Vagina (tissue), 2 donors: Measurements from ENCODE around the gene FBXL16. TPM values are rescaled to one million over a fixed set of nuclear protein-coding genes. Genes with fewer than 3 reads are reported as not detected.

Source experiments
- DNase-seq, 2 donors: peaks; one replicate each; pipeline ENCODE4 v3.0.0-alpha.2; 2017; ENCODE audit errors: extremely low spot score in 2 of 2
- H3K27ac ChIP-seq: fragments of 200-600 bp; sonication (generic); one replicate; pipeline ENCODE4 v1.5.1; 2019
- H3K27me3 ChIP-seq: fragments of 200-600 bp; sonication (generic); one replicate; pipeline ENCODE4 v1.5.1; 2019
- H3K36me3 ChIP-seq, 2 donors: fragments of 200-600 bp; sonication (generic); one replicate each; pipeline ENCODE4 v1.5.1; 2017 to 2019
- H3K4me1 ChIP-seq: fragments of 200-600 bp; sonication (generic); one replicate; pipeline ENCODE4 v1.5.1; 2019
- H3K4me3 ChIP-seq, 2 donors: fragments of 200-600 bp; sonication (generic); 1 replicate in 1 of 2; 2 replicates in 1 of 2; pipeline ENCODE4 v1.5.1; 2016 to 2019
- H3K9me3 ChIP-seq: fragments of 200-600 bp; sonication (generic); one replicate; pipeline ENCODE4 v1.5.1; 2019
- POLR2A ChIP-seq, 2 donors: fragments of 450-650 bp; IDR thresholded peaks; one replicate each; pipeline ENCODE4 v1.6.1; 2017; ENCODE audit warnings: antibody characterized with exemption in 2 of 2, mild to moderate bottlenecking in 2 of 2, moderate library complexity in 2 of 2
- POLR2AphosphoS5 ChIP-seq, 2 donors: sonication (generic); formaldehyde crosslinking; IDR thresholded peaks; one replicate each; pipeline ENCODE4 v1.9.0; 2017; ENCODE audit warnings: antibody characterized with exemption in 2 of 2, mild to moderate bottlenecking in 2 of 2, low read depth in 1 of 2; ENCODE audit not compliant: insufficient read depth in 1 of 2
- intact Hi-C: fragments of 100-400 bp; cut with DNase I; formaldehyde crosslinking; loops from one replicate; pipeline ENCODE4 v1.15.1; 2023
- total RNA-seq: library from RNA; depleted of rRNA; stranded (reverse); fragments of >200 nt; gene quantifications from one replicate; pipeline ENCODE4 v1.2.3, GENCODE V29; 2016
- TF ChIP-seq, protein P1 (sequence below), 3 experiments: fragments of 450-650 bp in 2 of 3; fragments of 200-600 bp in 1 of 3; sonication (generic) in 1 of 3; IDR thresholded peaks; one replicate each; pipeline ENCODE4 v1.5.1; 2017 to 2019; ENCODE audit warnings: antibody characterized with exemption in 3 of 3, mild to moderate bottlenecking in 2 of 3, moderate library complexity in 2 of 3

The FBXL16 gene
- total RNA-seq, 1 donor from 2014 or later, result 4.4 TPM

DNA sequence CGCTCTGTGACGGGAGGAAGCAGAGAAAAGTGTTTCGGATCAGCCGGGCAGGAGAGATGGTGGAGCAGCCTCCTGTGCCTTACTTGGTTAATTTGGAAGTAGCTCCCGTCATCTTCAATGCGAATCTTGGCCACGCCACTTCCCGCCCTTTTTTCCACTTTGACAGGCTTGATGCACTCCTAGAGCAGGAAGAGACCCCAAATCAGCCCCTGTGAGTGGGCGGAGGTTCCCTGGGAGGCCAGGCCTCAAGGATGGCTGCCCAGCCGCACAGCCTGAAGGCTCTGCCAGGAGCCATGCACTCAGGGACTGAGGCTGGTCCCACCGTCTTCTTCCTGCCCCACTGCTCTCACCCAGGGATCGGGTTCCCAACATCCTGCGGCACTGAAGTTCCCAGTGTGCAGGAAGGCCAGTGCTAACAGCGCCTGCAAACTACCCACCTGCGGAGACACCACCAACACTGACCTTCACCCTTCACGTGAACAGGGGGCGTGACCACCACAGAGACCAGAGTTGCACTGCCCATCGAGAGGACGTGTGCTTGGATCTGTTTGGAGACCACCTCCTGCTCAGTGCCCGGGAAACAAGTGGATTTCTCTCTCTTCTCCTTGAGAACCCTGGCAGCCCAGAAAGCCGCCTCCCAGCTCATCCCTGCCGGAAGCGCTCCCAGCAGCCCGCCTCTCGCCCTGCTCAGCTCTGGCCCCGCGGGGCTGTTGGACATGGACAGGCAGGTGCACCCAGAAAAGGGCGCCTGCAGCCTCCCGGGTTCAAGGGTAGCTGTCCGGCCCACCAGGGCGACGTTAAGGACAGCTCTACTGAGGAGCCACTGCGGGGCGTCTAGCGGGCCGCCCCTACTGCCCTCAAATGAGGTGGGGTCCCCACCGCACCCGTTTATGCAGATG is 34.2 kb upstream of the FBXL16 start:
- no peak for TF ChIP-seq POLR2A (IDR thresholded peaks at IDR 0.05)
- TF ChIP-seq, protein P1, sequence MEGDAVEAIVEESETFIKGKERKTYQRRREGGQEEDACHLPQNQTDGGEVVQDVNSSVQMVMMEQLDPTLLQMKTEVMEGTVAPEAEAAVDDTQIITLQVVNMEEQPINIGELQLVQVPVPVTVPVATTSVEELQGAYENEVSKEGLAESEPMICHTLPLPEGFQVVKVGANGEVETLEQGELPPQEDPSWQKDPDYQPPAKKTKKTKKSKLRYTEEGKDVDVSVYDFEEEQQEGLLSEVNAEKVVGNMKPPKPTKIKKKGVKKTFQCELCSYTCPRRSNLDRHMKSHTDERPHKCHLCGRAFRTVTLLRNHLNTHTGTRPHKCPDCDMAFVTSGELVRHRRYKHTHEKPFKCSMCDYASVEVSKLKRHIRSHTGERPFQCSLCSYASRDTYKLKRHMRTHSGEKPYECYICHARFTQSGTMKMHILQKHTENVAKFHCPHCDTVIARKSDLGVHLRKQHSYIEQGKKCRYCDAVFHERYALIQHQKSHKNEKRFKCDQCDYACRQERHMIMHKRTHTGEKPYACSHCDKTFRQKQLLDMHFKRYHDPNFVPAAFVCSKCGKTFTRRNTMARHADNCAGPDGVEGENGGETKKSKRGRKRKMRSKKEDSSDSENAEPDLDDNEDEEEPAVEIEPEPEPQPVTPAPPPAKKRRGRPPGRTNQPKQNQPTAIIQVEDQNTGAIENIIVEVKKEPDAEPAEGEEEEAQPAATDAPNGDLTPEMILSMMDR (IDR thresholded peaks at IDR 0.05), result no peak
- TF ChIP-seq POLR2AphosphoS5 (IDR thresholded peaks at IDR 0.05; ENCODE audit: insufficient read depth in 1 of 2, low read depth in 1 of 2), result no peak
- DNase-seq, result no peak
- intact Hi-C loops, result no loop called here
- peak overlapping the region; percentile 85 to 90 for H3K4me3 ChIP-seq
- H3K36me3 ChIP-seq, result peaks cover 0 to 26% of the 10 kb centered on the region in 2 donors
- H3K27ac ChIP-seq, result peak overlapping the region; percentile 67
- H3K4me1 ChIP-seq, result peaks cover 28% of the 10 kb centered on the region
- no peaks in the 10 kb centered on the region for H3K9me3 ChIP-seq
- no peaks in the 10 kb centered on the region for H3K27me3 ChIP-seq

DNA sequence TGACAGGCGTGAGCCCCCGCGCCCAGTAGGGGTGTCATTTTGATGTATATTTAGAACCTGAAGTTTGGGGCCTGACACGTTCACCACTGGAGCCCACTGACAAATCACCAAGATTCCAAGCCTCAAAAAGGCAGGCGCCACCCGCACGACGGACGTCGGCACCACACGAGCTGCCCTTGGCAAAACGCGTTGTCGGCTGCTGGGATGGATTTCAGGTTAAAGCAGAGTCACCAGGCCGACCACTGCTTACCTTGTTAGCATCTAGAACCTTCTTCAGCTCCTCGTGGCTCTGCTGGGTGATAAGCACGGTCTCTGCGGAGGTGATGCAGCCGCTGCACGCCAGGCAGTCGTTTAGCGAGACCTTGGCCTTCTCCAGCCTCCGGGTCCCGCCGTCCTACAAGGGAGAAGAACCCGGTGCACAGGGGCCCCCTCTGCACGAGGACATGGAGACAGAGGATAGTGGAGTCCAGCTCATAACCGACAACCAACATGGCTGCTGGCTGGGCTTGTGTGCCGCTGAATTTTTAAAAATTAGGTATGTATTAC is 31.4 kb upstream of the FBXL16 start:
- H3K27me3 ChIP-seq, result no peaks in the 10 kb centered on the region
- H3K4me3 ChIP-seq, result no peak overlapping the region
- TF ChIP-seq, protein P1 (IDR thresholded peaks at IDR 0.05), result no peak
- TF ChIP-seq POLR2AphosphoS5 (IDR thresholded peaks at IDR 0.05; ENCODE audit: insufficient read depth in 1 of 2, low read depth in 1 of 2), result no peak
- TF ChIP-seq POLR2A (IDR thresholded peaks at IDR 0.05), result no peak
- peaks cover 28% of the 10 kb centered on the region for H3K4me1 ChIP-seq
- H3K9me3 ChIP-seq, result no peaks in the 10 kb centered on the region
- intact Hi-C loops, result no loop called here
- H3K36me3 ChIP-seq, result peaks cover 0 to 44% of the 10 kb centered on the region in 2 donors
- no peak overlapping the region for H3K27ac ChIP-seq
- no peak for DNase-seq

DNA sequence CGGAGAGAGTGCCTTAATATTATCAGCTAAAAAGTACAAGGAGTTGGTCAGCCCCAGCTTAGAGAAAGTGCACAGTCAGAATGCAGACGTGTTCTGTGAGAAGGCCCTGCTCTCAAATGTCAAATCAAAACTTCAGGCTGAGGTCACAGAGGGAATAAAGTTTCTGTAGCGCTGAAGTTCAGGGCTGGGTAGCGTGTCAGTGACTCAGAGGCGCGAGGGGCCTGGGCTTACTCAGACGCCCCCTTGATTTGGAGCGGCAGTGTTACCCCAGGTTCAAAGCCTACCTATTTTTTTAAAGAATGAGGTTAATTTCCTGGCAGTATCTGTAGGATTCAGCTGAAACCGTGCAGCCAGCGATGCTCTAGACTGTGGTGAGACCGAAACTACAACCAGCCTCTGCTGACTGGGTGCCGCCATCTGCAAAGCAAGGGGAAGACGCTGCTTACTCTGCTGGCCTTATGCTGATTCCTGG is 30.4 kb upstream of the FBXL16 start:
- no peak overlapping the region for H3K4me3 ChIP-seq
- intact Hi-C loops, result no loop called here
- peaks cover 0 to 44% of the 10 kb centered on the region in 2 donors for H3K36me3 ChIP-seq
- H3K9me3 ChIP-seq, result no peaks in the 10 kb centered on the region
- H3K4me1 ChIP-seq, result peaks cover 23% of the 10 kb centered on the region
- H3K27ac ChIP-seq, result no peak overlapping the region
- no peak for DNase-seq
- no peaks in the 10 kb centered on the region for H3K27me3 ChIP-seq
- TF ChIP-seq POLR2AphosphoS5 (IDR thresholded peaks at IDR 0.05; ENCODE audit: insufficient read depth in 1 of 2, low read depth in 1 of 2) (no peak), POLR2A (IDR thresholded peaks at IDR 0.05) (no peak)
- TF ChIP-seq, protein P1 (IDR thresholded peaks at IDR 0.05), result no peak

DNA sequence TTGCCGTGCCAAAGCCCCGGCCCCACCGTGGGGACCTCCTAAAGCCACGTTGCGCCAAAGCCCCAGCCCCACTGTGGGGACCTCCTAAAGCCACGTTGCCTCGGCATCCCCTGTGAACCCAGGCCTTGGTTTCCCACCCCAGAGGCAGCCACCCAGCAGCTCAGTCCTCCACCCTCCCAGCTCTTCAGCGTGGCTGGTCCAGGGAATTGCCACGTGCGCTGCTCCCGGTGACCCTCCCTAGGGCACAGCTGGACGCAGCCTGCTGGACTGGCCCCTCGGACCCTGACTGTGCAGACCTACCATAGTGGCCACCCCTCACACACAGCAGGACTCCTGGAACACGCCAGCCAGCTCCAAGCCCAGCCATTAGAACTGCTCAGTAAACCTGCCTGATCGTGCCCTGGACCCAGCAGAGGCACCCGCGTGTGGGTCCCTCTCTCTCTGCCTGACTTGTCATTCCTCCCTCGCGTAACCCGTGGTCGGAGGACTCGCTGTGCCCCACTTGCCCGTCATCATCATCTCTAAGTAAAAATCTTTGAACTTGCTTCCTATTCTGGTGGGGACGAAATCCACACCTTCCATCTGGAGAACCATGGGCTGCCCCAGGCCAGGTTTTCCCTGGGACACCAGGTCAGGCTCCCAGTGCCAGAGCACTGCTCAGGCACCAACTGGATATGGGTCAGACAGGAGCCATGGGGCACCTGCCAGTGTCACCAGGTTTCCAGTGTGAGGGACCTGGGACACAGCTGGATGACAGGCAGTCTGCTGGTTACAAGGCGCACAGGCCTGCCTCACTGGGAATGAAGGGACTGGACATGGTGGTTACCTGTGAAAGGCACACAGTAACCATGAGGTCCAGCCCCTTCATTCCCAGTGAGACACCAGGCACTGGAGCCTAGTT is 29.6 kb upstream of the FBXL16 start:
- Histone ChIP-seq H3K27me3 (no peaks in the 10 kb centered on the region), H3K4me1 (peaks cover 19% of the 10 kb centered on the region), H3K9me3 (no peaks in the 10 kb centered on the region), H3K27ac (no peak overlapping the region), H3K4me3 (no peak overlapping the region), H3K36me3 (peaks cover 0 to 44% of the 10 kb centered on the region in 2 donors)
- intact Hi-C loops, result no loop called here
- DNase-seq, result no peak
- no peak for TF ChIP-seq POLR2A (IDR thresholded peaks at IDR 0.05)
- no peak for TF ChIP-seq POLR2AphosphoS5 (IDR thresholded peaks at IDR 0.05; ENCODE audit: insufficient read depth in 1 of 2, low read depth in 1 of 2)
- TF ChIP-seq, protein P1 (IDR thresholded peaks at IDR 0.05), result no peak
